Measurements from ENCODE around the gene KDM3B.

KDM3B gene

DNA sequence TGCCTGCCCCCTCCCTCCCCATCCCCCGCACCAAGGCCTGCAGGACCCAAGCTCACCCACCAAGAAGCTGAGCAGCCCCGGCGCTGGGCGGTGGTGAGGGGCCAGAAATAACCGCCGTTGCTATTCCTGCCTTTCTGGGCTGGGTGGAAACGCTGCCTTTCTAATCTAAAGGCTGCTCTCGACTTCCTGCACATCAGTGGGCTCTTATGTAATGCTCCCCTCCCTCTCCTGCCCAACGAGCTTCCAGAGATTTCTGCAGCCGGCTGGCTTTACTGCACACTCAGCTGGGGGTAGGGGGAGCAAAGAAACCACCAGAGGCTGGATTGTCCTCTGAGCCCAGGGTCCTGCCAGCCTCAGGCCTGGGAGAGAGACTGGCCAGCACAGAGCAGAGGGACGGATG lies 105.9 kb downstream of the KDM3B start:
- no peak for ATAC-seq
- no peak for TF ChIP-seq ZNF565 (CRISPR knock-in tag; conservative IDR thresholded peaks at IDR 0.05; ENCODE audit: low read depth)
- TF ChIP-seq ZC3H10 (CRISPR knock-in tag; IDR thresholded peaks at IDR 0.05) = no peak
- no peak for TF ChIP-seq ISL1 (CRISPR knock-in tag; IDR thresholded peaks at IDR 0.05)
- TF ChIP-seq BACH2 (CRISPR knock-in tag; IDR thresholded peaks at IDR 0.05; ENCODE audit: borderline replicate concordance) = no peak
- no peak for TF ChIP-seq OSR1 (CRISPR knock-in tag; IDR thresholded peaks at IDR 0.05)
- no peak for TF ChIP-seq ZNF70 (CRISPR knock-in tag; IDR thresholded peaks at IDR 0.05)
- TF ChIP-seq, protein P1, sequence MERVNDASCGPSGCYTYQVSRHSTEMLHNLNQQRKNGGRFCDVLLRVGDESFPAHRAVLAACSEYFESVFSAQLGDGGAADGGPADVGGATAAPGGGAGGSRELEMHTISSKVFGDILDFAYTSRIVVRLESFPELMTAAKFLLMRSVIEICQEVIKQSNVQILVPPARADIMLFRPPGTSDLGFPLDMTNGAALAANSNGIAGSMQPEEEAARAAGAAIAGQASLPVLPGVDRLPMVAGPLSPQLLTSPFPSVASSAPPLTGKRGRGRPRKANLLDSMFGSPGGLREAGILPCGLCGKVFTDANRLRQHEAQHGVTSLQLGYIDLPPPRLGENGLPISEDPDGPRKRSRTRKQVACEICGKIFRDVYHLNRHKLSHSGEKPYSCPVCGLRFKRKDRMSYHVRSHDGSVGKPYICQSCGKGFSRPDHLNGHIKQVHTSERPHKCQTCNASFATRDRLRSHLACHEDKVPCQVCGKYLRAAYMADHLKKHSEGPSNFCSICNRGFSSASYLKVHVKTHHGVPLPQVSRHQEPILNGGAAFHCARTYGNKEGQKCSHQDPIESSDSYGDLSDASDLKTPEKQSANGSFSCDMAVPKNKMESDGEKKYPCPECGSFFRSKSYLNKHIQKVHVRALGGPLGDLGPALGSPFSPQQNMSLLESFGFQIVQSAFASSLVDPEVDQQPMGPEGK (CRISPR knock-in tag; IDR thresholded peaks at IDR 0.05; ENCODE audit: borderline replicate concordance) = no peak
- no peak for TF ChIP-seq SNAI2 (CRISPR knock-in tag; IDR thresholded peaks at IDR 0.05)
- TF ChIP-seq GLIS3 (CRISPR knock-in tag; IDR thresholded peaks at IDR 0.05) = no peak
- TF ChIP-seq, protein P2, sequence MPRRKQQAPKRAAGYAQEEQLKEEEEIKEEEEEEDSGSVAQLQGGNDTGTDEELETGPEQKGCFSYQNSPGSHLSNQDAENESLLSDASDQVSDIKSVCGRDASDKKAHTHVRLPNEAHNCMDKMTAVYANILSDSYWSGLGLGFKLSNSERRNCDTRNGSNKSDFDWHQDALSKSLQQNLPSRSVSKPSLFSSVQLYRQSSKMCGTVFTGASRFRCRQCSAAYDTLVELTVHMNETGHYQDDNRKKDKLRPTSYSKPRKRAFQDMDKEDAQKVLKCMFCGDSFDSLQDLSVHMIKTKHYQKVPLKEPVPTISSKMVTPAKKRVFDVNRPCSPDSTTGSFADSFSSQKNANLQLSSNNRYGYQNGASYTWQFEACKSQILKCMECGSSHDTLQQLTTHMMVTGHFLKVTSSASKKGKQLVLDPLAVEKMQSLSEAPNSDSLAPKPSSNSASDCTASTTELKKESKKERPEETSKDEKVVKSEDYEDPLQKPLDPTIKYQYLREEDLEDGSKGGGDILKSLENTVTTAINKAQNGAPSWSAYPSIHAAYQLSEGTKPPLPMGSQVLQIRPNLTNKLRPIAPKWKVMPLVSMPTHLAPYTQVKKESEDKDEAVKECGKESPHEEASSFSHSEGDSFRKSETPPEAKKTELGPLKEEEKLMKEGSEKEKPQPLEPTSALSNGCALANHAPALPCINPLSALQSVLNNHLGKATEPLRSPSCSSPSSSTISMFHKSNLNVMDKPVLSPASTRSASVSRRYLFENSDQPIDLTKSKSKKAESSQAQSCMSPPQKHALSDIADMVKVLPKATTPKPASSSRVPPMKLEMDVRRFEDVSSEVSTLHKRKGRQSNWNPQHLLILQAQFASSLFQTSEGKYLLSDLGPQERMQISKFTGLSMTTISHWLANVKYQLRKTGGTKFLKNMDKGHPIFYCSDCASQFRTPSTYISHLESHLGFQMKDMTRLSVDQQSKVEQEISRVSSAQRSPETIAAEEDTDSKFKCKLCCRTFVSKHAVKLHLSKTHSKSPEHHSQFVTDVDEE (CRISPR knock-in tag; IDR thresholded peaks at IDR 0.05) = no peak
- TF ChIP-seq PPARA (CRISPR knock-in tag; IDR thresholded peaks at IDR 0.05; ENCODE audit: borderline replicate concordance) = no peak
- TF ChIP-seq, protein P3, sequence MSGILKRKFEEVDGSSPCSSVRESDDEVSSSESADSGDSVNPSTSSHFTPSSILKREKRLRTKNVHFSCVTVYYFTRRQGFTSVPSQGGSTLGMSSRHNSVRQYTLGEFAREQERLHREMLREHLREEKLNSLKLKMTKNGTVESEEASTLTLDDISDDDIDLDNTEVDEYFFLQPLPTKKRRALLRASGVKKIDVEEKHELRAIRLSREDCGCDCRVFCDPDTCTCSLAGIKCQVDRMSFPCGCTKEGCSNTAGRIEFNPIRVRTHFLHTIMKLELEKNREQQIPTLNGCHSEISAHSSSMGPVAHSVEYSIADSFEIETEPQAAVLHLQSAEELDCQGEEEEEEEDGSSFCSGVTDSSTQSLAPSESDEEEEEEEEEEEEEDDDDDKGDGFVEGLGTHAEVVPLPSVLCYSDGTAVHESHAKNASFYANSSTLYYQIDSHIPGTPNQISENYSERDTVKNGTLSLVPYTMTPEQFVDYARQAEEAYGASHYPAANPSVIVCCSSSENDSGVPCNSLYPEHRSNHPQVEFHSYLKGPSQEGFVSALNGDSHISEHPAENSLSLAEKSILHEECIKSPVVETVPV (CRISPR knock-in tag; IDR thresholded peaks at IDR 0.05) = no peak
- TF ChIP-seq ZFP30 (CRISPR knock-in tag; IDR thresholded peaks at IDR 0.05) = no peak
- TF ChIP-seq, protein P4, sequence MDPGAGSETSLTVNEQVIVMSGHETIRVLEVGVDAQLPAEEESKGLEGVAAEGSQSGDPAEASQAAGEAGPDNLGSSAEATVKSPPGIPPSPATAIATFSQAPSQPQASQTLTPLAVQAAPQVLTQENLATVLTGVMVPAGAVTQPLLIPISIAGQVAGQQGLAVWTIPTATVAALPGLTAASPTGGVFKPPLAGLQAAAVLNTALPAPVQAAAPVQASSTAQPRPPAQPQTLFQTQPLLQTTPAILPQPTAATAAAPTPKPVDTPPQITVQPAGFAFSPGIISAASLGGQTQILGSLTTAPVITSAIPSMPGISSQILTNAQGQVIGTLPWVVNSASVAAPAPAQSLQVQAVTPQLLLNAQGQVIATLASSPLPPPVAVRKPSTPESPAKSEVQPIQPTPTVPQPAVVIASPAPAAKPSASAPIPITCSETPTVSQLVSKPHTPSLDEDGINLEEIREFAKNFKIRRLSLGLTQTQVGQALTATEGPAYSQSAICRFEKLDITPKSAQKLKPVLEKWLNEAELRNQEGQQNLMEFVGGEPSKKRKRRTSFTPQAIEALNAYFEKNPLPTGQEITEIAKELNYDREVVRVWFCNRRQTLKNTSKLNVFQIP (CRISPR knock-in tag; IDR thresholded peaks at IDR 0.05; ENCODE audit: borderline replicate concordance, low read depth) = no peak
- TF ChIP-seq TOX (CRISPR knock-in tag; IDR thresholded peaks at IDR 0.05; ENCODE audit: borderline replicate concordance) = no peak
- TF ChIP-seq ESRRG (CRISPR knock-in tag; IDR thresholded peaks at IDR 0.05) = no peak
- no peak for TF ChIP-seq ARNTL (CRISPR knock-in tag; IDR thresholded peaks at IDR 0.05; ENCODE audit: borderline replicate concordance, low read depth)
- TF ChIP-seq ZNF8 (CRISPR knock-in tag; IDR thresholded peaks at IDR 0.05) = no peak
- TF ChIP-seq TCF4 (CRISPR knock-in tag; IDR thresholded peaks at IDR 0.05; ENCODE audit: borderline replicate concordance) = no peak
- no peak for TF ChIP-seq RARB (CRISPR knock-in tag; IDR thresholded peaks at IDR 0.05)

DNA sequence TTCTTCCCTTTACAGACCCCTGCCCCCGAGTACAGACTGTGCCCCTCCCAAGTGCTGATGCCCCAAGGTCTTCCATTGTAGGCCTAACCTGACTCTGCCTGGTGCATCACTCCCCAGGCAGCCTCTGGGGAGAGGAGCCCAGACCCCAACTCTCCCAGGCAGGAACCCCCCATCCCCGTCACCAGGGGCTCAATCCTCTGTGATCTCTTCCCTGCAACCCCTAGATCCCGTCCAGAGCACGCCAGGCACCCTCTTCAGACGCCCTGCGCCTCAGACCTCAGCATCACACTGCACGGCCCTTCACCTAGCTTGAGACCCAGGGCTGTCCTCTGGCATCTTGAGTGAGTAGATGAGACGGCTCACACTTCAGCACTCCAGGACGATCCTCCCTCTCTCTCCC lies 106.4 kb downstream of the KDM3B start:
- ATAC-seq = no peak
- no peak for TF ChIP-seq ESRRG (CRISPR knock-in tag; IDR thresholded peaks at IDR 0.05)

DNA sequence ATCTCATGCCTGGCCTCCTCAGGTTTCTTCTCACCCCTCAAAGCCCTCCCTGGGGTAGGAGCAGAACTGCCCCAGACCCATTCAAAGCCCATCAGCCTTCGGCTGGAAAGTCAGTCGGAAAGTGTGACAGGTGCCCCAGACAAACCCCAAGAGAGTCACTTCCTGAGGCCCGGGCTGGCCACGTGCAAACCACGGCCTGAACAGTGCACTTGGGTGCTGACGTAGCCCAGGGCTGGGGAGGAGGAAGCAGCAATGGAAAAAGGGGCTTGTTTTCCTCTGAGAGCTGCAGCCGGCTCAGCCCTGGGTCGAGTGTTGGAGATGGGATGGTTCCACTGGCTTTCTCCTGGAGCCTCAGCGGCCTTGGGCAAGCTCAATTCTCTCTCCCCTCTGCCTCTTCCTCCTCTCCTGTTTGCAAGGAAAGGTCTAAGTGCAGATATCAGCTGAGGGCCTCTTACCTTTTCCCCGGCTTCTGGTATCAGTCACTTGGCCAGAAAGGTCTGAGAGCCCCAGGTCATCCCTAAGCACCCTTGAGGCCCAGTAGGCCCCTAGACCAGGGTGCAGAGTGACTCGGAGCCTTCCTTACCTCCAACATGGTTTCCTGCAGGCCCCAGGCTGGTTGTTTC lies 106.9 kb downstream of the KDM3B start:
- no peak for ATAC-seq
- TF ChIP-seq ZC3H10 (CRISPR knock-in tag; IDR thresholded peaks at IDR 0.05) (no peak), ZNF565 (CRISPR knock-in tag; conservative IDR thresholded peaks at IDR 0.05; ENCODE audit: low read depth) (no peak), TOX (CRISPR knock-in tag; IDR thresholded peaks at IDR 0.05; ENCODE audit: borderline replicate concordance) (no peak)

DNA sequence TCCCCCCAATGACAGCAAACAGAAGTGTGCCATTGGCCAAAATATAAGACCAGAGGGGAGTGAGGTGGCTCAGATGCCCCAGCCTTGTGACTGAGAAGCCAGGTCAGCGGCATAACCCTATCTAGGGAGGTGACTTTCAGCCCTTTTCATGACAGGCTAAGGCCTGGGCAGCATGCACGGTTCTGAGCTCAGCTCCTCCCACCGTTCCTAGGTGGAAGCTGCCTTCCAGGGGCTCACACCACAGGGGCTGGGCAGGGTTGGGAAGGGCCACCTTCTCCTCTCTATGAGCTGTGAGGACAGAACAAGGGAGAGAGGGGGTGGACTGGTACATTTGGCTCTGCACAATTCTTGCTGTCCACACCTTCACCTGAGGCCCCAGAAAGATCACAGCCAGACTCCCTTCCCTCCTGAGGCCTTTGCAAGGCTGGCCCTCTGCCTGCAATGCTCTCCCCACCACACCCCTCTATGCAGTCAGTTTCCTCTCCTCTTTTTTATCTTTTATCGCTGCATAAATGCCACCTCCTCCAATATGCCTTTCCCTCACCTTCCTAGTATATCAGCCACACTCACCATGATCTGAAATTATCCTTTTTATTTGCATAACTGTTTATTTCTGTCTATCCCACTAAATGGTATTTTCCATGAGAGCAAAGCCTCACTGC lies 107.7 kb downstream of the KDM3B start:
- TF ChIP-seq ARNTL (CRISPR knock-in tag; IDR thresholded peaks at IDR 0.05; ENCODE audit: borderline replicate concordance, low read depth) = no peak

More for the DNA sequence above, 107.7 kb downstream of the KDM3B start:
- no peak for ATAC-seq

All from SK-N-SH treated with all-trans-retinoic acid at 6 μM for 48 hours (cell line).